HG02885 (cell line): ENCODE data around the gene OR51G2.

Experiments
- ATAC-seq: cut with Tn5 transposase; IDR thresholded peaks from one replicate; pipeline ENCODE4 v1.9.1; 2021; ENCODE audit warnings: mild to moderate bottlenecking; ENCODE audit not compliant: unreplicated experiment, poor library complexity

The OR51G2 gene

DNA sequence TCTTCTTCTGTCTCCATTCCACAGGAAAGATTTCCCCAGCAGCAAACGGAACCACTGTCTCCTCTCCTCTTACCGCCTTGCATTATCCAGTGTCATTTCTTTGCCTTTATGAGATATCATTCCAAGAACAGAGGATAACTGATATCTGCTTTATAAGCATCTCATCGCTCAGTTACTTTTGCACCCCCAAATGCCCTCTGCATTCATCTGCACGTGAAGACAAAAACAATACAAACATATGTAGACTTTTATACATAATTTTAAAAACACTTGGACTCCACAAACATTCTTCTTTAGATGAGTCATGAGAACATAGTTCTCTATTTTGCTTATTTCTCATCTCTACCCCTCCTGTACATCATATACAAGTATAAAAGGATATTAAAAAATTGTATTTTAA, 38.0 kb downstream of the OR51G2 start:
- no peak for ATAC-seq

DNA sequence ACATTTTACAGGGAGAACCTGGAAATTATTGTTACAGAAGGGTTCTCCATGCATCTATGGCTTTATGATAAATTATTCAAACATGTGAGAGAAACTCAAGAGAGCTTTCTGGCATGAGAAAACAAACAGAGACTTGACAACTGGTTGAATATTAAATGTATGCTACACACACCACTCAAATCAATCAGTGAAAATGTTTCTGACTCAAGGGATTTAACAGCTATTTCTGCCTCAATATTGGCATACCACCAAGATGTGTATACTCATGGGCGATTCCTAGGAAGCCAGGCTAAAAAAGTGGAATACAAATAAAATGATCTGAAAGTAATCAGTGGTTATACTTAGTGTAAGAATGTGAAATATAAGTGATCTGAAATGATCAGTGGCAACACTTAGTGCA, 53.3 kb downstream of the OR51G2 start:
- no peak for ATAC-seq

- ATAC-seq: no peak
Measured at GRCh38 chr11:4863876-4864275, 55.3 kb downstream of the OR51G2 start.
